Gastroesophageal sphincter (tissue), 4 donors: ENCODE data around the gene CXCL17. TPM values are rescaled to one million over a fixed set of nuclear protein-coding genes. Genes with fewer than 3 reads are reported as not detected.

Experiments used
- ATAC-seq: fragments of 150-250 bp; one replicate; pipeline ENCODE4 v1.9.1; 2016; ENCODE audit warnings: mild to moderate bottlenecking, moderate library complexity
- H3K27ac ChIP-seq, 4 donors: fragments of 200-600 bp; sonication (generic) in 3 of 4; 1 replicate in 3 of 4; 2 replicates in 1 of 4; pipeline ENCODE4 v1.5.1; 2016 to 2019
- H3K27me3 ChIP-seq: fragments of 200-600 bp; sonication (generic); one replicate; pipeline ENCODE4 v1.5.1; 2019
- H3K36me3 ChIP-seq, 2 donors: fragments of 200-600 bp; sonication (generic); one replicate each; pipeline ENCODE4 v1.5.1; 2019; ENCODE audit warnings: control low read depth in 1 of 2
- H3K4me1 ChIP-seq, 3 donors: fragments of 200-600 bp; sonication (generic); 1 replicate in 2 of 3; 2 replicates in 1 of 3; pipeline ENCODE4 v1.5.1; 2016 to 2019; ENCODE audit warnings: control low read depth in 2 of 3
- H3K4me3 ChIP-seq, 2 donors: fragments of 200-600 bp; sonication (generic); one replicate each; pipeline ENCODE4 v1.5.1; 2019; ENCODE audit warnings: mild to moderate bottlenecking in 1 of 2, moderate library complexity in 1 of 2
- H3K9me3 ChIP-seq, 3 donors: fragments of 200-600 bp; sonication (generic); one replicate each; pipeline ENCODE4 v1.5.1; 2017 to 2019; ENCODE audit warnings: control low read depth in 2 of 3
- EP300 ChIP-seq: sonication (generic); formaldehyde crosslinking; IDR thresholded peaks from one replicate; pipeline ENCODE4 v1.6.1; 2017; ENCODE audit warnings: antibody characterized with exemption, mild to moderate bottlenecking
- POLR2A ChIP-seq, 2 donors: fragments of 450-650 bp; IDR thresholded peaks; one replicate each; pipeline ENCODE4 v1.6.1; 2017; ENCODE audit warnings: antibody characterized with exemption in 2 of 2, mild to moderate bottlenecking in 2 of 2, moderate library complexity in 1 of 2
- POLR2AphosphoS5 ChIP-seq: sonication (generic); formaldehyde crosslinking; IDR thresholded peaks from one replicate; pipeline ENCODE4 v1.6.1; 2017; ENCODE audit warnings: antibody characterized with exemption
- WGBS, 2 donors: methylation state at CpG; one replicate each; pipeline ENCODE4 v1.1.5; 2018; ENCODE audit warnings: low coverage in 1 of 2; 5-methylcytosine and 5-hydroxymethylcytosine counted together
- total RNA-seq, 4 donors: library from RNA; depleted of rRNA; stranded (reverse); fragments of >200 nt; gene quantifications; one replicate each; pipeline ENCODE4 v1.1.0, GENCODE V29; 2016
- TF ChIP-seq, protein P1 (sequence below), 4 experiments: fragments of 200-600 bp in 2 of 4; fragments of 450-650 bp in 2 of 4; sonication (generic) in 1 of 4; IDR thresholded peaks; one replicate each; pipeline ENCODE4 v1.5.1; 2017 to 2019; ENCODE audit warnings: antibody characterized with exemption in 4 of 4, mild to moderate bottlenecking in 2 of 4, moderate library complexity in 2 of 4

Gene CXCL17
- total RNA-seq, 4 donors from 2014 or later, result 6.5 TPM; not detected in 3

DNA sequence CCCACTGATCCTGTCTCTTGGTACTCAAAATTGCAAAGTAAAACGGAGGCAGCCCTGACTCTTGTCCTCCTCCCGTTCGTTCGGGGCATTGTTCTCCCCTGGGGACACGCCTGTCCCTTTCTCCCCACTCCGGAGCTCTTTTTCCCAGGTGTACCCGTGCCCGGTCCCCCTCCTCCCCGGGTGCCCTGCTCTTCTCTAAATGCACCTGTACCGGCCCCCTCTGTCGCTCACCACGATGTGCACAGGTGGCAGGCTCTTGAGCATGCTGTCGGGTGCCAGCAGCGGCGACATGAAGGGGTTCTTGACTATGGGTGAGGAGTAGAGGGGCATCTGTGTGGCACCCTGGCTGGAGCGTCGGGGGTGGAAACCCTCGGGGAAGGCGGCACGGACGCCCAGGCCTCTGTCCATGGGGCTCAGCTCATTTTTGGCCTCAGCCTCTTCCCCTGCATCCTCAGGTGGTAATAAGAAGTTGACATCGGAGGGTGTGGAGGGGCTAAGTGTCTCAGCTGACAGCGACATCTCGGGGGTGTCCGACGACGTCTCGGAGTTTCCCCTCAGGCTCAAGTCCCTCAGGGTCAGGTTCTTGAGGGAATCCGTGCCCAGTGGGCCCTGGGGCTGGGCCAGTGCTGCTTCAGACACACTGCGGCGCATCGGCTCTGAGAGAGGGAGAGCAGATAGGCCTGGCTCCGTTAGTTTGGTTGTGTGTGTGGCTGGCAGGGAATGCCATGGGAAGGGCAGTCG lies 40.2 kb downstream of the CXCL17 start:
- Histone ChIP-seq H3K27me3 (no peaks in the 10 kb centered on the region), H3K27ac (peak overlapping the region in 3 of 4 donors; percentile 59 to 79 (median 71)), H3K9me3 (no peaks in the 10 kb centered on the region), H3K36me3 (peaks cover 0 to 12% of the 10 kb centered on the region in 2 donors), H3K4me1 (peaks cover 0 to 24% (median 13%) of the 10 kb centered on the region in 3 donors), H3K4me3 (peak overlapping the region in 1 of 2 donors; percentile 69)
- ATAC-seq, result no peak
- TF ChIP-seq, protein P1, sequence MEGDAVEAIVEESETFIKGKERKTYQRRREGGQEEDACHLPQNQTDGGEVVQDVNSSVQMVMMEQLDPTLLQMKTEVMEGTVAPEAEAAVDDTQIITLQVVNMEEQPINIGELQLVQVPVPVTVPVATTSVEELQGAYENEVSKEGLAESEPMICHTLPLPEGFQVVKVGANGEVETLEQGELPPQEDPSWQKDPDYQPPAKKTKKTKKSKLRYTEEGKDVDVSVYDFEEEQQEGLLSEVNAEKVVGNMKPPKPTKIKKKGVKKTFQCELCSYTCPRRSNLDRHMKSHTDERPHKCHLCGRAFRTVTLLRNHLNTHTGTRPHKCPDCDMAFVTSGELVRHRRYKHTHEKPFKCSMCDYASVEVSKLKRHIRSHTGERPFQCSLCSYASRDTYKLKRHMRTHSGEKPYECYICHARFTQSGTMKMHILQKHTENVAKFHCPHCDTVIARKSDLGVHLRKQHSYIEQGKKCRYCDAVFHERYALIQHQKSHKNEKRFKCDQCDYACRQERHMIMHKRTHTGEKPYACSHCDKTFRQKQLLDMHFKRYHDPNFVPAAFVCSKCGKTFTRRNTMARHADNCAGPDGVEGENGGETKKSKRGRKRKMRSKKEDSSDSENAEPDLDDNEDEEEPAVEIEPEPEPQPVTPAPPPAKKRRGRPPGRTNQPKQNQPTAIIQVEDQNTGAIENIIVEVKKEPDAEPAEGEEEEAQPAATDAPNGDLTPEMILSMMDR (IDR thresholded peaks at IDR 0.05), result no peak
- no peak for TF ChIP-seq POLR2AphosphoS5
- TF ChIP-seq EP300, result no peak
- TF ChIP-seq POLR2A (IDR thresholded peaks at IDR 0.05), result no peak
- WGBS, 2 donors, result 38 to 63% methylated on average over 4 to 13 of the region's 34 CpGs

DNA sequence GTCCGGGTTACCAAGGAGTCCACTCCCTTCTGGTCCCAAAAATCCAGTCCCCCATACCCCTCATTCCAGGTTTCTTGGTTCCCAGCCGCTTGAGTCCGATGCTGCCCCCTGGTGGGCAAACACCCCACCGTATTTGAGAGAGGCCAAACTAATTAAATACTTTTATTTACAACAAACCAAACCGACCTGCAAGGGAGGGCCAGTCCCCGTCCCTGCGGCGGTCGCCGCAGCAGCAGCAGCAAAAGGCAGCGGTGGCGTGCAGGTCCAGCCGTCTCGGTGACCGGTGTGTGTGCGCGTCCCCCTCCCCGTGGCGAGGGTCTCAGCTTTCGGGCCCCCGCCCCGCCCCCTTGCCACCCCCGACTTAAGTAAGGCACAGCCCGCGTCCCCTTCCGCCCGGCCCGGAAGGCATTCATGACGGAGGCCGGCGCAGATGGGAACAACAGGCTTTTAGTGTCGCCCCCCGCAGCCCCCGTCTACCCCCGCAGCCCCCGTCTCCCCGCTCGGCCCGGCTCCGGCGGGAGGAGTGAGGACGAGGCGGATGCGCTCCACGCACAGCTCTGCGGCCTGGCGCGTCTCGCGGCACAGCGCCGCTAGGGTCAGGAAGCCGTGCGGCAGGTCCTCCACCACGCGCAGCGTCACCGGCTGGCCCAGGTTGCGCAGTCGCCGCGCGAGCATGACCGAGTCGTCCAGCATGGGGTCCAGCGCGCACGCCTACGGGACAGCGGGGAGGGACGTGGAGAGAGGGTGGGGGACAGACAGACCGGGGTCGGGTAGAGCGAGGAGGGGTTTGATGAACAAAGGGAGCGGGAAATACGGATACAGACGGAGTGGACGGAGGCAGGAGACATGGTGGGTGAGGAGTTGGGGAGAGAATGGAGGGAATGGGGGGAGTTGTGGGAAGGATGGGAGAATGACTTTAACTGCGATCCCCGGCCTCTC lies 41.1 kb downstream of the CXCL17 start:
- WGBS, 2 donors, result 0 to 3% methylated on average over 5 to 25 of the region's 80 CpGs
- Histone ChIP-seq H3K4me1 (peaks cover 0 to 29% (median 15%) of the 10 kb centered on the region in 3 donors), H3K27me3 (no peaks in the 10 kb centered on the region), H3K27ac (peak overlapping the region in 3 of 4 donors; percentile 59 to 79 (median 71)), H3K9me3 (no peaks in the 10 kb centered on the region), H3K36me3 (peaks cover 0 to 4% of the 10 kb centered on the region in 2 donors), H3K4me3 (peak overlapping the region; percentile 38 to 69)
- TF ChIP-seq POLR2AphosphoS5 (peak; percentile 29), EP300 (no peak)
- TF ChIP-seq, protein P1 (IDR thresholded peaks at IDR 0.05), result peak in 3 of 4 experiments; percentile 63 to 81 (median 78)
- peak; percentile 70 for ATAC-seq

DNA sequence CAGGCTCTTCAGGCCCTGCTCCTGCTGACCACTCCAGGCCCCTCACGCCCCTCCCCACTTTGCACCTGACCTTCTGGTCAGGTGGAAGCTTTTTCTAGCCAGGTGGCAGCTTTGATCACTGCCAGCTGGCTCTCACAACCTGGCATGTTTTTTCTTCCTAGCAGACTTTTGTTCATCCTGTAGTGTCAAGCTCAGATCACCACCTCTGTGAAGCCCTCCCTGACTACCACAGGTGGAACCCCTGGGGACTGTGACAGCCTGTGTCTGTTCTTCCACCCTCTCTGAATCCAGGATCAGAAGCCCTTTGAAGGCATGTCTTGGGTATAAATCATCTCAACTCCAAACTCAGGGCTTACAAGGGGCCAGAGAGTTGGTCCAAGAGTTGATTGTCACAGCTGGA lies 42.3 kb downstream of the CXCL17 start:
- Histone ChIP-seq H3K27ac (no peak overlapping the region), H3K4me1 (peaks cover 0 to 36% (median 19%) of the 10 kb centered on the region in 3 donors), H3K9me3 (no peaks in the 10 kb centered on the region), H3K4me3 (no peak overlapping the region), H3K27me3 (no peaks in the 10 kb centered on the region), H3K36me3 (no peaks in the 10 kb centered on the region)
- 92 to 100% methylated on average over 1 of the region's 1 CpG for WGBS, 2 donors
- TF ChIP-seq, protein P1 (IDR thresholded peaks at IDR 0.05), result no peak
- TF ChIP-seq POLR2AphosphoS5, result no peak
- no peak for TF ChIP-seq POLR2A (IDR thresholded peaks at IDR 0.05)
- no peak for TF ChIP-seq EP300
- no peak for ATAC-seq

DNA sequence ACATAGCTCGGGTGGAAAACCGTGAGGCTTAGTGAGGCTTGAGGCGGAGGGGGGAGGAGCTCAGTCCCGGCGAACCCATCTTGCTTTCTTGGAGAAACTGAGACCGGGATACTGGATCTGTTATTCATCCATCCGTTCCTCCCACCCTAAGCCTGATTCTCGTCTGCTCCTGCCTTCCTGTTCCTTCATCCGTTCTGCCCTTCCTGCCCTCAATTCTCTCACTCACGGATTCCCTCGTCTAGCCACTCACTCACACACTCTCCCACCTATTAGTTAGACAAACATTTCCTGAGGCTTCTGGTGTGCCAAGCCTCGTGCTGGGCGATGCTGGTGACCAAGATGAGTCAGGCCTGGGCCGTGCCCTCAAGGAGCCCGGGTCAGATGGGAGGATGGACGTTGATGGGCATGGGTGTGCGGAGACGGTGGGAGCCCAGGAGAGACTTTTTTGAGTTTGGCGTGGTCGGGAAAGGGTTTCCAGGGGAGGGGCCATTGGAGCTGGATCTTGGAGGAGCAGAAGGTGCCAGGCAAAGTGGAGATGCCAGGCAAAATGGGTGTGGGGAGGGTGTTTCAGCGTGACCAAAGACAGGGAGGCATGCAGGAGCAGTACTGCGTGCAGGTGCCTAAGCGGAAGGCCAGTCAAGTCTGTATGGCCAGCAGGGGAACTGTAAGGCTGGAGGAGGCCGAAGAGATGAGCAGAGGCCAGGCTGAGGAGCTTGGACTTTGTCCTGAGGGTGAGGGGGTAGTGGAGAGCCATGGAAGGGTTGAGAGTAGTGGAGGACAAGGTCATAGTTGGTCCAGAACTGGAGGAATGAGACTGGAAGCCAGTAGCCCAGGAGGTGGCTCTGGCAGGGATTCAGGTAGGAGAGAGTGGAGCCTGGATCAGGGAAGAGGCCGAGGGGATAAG lies 45.2 kb downstream of the CXCL17 start:
- Histone ChIP-seq H3K27ac (peak overlapping the region; percentile 34 to 92 (median 84)), H3K4me3 (peak overlapping the region; percentile 40 to 55), H3K27me3 (no peaks in the 10 kb centered on the region), H3K9me3 (no peaks in the 10 kb centered on the region), H3K4me1 (peaks cover 0 to 36% (median 19%) of the 10 kb centered on the region in 3 donors), H3K36me3 (no peaks in the 10 kb centered on the region)
- no peak for TF ChIP-seq POLR2AphosphoS5
- no peak for TF ChIP-seq POLR2A (IDR thresholded peaks at IDR 0.05)
- TF ChIP-seq, protein P1 (IDR thresholded peaks at IDR 0.05), result no peak
- no peak for TF ChIP-seq EP300
- ATAC-seq, result no peak
- WGBS, 2 donors, result 10 to 24% methylated on average over 10 to 23 of the region's 25 CpGs
